Smooth muscle cell (in vitro differentiated cells): ENCODE data around the gene LOXHD1. TPM values are rescaled to one million over a fixed set of nuclear protein-coding genes. Genes with fewer than 3 reads are reported as not detected.

Experiments
- DNase-seq: peaks from one replicate; lab custom pipeline; 2025; ENCODE audit not compliant: unreplicated experiment; lab: John Stamatoyannopoulos, UW
- H2AFZ ChIP-seq: fragments of 200-600 bp; sonication (generic); 2 replicates; pipeline ENCODE4 v1.6.0; 2016; ENCODE audit warnings: antibody characterized with exemption, low read depth, mild to moderate bottlenecking
- H3F3A ChIP-seq: fragments of 200-600 bp; sonication (generic); 2 replicates; pipeline ENCODE4 v1.6.0; 2017; ENCODE audit warnings: antibody characterized with exemption, low read depth
- H3K27ac ChIP-seq: fragments of 200-600 bp; sonication (generic); 2 replicates; pipeline ENCODE4 v1.5.1; 2016; ENCODE audit warnings: low read depth, mild to moderate bottlenecking
- H3K27me3 ChIP-seq: fragments of 200-600 bp; sonication (generic); 2 replicates; pipeline ENCODE4 v1.6.1; 2016; ENCODE audit warnings: low read depth, mild to moderate bottlenecking
- H3K36me3 ChIP-seq: fragments of 200-600 bp; sonication (generic); 2 replicates; pipeline ENCODE4 v1.5.1; 2016; ENCODE audit warnings: low read depth
- H3K4me1 ChIP-seq: fragments of 200-600 bp; sonication (generic); 2 replicates; pipeline ENCODE4 v1.5.1; 2016; ENCODE audit warnings: low read depth
- H3K4me2 ChIP-seq: fragments of 200-600 bp; sonication (generic); 2 replicates; pipeline ENCODE4 v1.6.0; 2016; ENCODE audit warnings: mild to moderate bottlenecking
- H3K4me3 ChIP-seq: fragments of 200-600 bp; sonication (generic); 2 replicates; pipeline ENCODE4 v1.5.1; 2016; ENCODE audit warnings: mild to moderate bottlenecking
- H3K79me2 ChIP-seq: fragments of 200-600 bp; sonication (generic); 2 replicates; pipeline ENCODE4 v1.6.0; 2016; ENCODE audit warnings: low read depth, mild to moderate bottlenecking
- H3K9ac ChIP-seq: fragments of 200-600 bp; sonication (generic); 2 replicates; pipeline ENCODE4 v1.6.0; 2016; ENCODE audit warnings: low read depth
- H3K9me3 ChIP-seq: fragments of 200-600 bp; sonication (generic); replicated peaks from 2 replicates; pipeline ENCODE4 v1.5.1; 2016; ENCODE audit warnings: low read depth
- H4K20me1 ChIP-seq: fragments of 200-600 bp; sonication (generic); 2 replicates; pipeline ENCODE4 v1.6.0; 2016; ENCODE audit warnings: low read depth
- WGBS: methylation state at CpG from one replicate; pipeline ENCODE4 v1.1.7; 2016; ENCODE audit warnings: low lambda C conversion rate; 5-methylcytosine and 5-hydroxymethylcytosine counted together
- polyA plus RNA-seq: library from polyadenylated mRNA; unstranded; fragments of >200 nt; fragmentation: Nextera tagmentation; extraction: Ambion mirVana; gene quantifications from 2 replicates; pipeline ENCODE4 v1.2.1, GENCODE V29; 2016
- total RNA-seq: library from RNA; depleted of rRNA; stranded (reverse); fragments of >200 nt; gene quantifications from 2 replicates; pipeline ENCODE4 v1.2.3, GENCODE V29; 2014
- TF ChIP-seq, protein P1 (sequence below): fragments of 200-600 bp; sonication (generic); IDR thresholded peaks from 2 replicates; pipeline ENCODE4 v1.5.1; 2017; ENCODE audit warnings: borderline replicate concordance, mild to moderate bottlenecking, antibody characterized with exemption; ENCODE audit not compliant: insufficient read depth, poor library complexity, severe bottlenecking

The LOXHD1 gene
- total and polyA plus RNA-seq, 2 experiments from 2014 or later = not detected

DNA sequence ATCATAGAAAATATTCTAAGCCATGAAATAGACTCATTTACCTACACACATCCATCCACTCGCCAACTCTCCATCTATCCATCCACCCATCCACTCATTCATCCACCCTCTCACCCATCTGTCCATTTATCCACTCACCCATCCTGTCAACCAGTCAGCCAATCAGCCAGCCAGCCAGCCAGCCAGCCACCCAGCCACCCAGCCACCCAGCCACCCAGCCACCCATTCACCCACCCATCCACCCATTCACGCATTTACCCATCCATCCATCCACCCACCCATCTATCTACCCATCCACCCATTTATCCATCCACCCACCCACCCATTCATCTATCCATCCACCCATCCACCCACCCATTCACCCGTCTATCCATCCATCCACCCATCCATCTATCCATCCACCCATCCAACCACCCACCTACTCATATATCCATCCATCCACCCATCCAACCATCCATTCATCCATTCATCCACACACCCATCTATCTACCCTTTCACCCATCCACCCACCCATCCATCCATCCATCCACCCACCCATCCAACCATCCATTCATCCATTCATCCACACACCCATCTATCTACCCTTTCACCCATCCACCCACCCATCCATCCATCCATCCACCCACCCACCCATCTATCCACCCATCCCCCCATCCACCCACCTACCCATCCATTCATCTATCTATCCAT lies 185.1 kb downstream of the LOXHD1 start:
- TF ChIP-seq, protein P1, sequence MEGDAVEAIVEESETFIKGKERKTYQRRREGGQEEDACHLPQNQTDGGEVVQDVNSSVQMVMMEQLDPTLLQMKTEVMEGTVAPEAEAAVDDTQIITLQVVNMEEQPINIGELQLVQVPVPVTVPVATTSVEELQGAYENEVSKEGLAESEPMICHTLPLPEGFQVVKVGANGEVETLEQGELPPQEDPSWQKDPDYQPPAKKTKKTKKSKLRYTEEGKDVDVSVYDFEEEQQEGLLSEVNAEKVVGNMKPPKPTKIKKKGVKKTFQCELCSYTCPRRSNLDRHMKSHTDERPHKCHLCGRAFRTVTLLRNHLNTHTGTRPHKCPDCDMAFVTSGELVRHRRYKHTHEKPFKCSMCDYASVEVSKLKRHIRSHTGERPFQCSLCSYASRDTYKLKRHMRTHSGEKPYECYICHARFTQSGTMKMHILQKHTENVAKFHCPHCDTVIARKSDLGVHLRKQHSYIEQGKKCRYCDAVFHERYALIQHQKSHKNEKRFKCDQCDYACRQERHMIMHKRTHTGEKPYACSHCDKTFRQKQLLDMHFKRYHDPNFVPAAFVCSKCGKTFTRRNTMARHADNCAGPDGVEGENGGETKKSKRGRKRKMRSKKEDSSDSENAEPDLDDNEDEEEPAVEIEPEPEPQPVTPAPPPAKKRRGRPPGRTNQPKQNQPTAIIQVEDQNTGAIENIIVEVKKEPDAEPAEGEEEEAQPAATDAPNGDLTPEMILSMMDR = no peak
- Histone ChIP-seq H2AFZ (no peak overlapping the region), H3K79me2 (no peaks in the 10 kb centered on the region), H3F3A (no peaks in the 10 kb centered on the region), H3K4me3 (no peak overlapping the region), H3K4me2 (no peak overlapping the region), H3K4me1 (peaks cover 11% of the 10 kb centered on the region), H3K9me3 (no peaks in the 10 kb centered on the region), H3K27me3 (peaks cover 14% of the 10 kb centered on the region), H3K27ac (no peak overlapping the region), H3K9ac (no peak overlapping the region), H3K36me3 (no peaks in the 10 kb centered on the region), H4K20me1 (no peaks in the 10 kb centered on the region)
- WGBS = 67% methylated on average over 1 of the region's 3 CpGs
- no peak for DNase-seq

DNA sequence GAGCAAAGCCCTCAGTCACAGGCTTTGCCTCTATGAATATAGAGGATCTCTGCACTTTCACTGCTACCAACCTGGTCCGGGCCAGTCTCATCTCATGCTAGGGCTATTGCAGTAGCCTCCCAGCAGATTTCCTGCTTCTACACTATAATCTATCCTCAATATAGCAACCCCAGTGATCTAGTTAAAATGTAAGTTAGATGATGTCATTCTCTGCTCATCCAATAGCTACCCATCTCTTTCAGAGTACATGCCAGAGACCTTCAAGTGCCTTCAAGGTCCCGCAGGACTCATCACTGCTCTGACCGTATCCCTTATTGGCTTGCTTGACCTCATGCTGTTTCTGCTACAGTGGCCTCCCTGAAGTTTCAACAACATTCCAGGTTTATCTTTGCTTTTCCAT lies 186.3 kb downstream of the LOXHD1 start:
- Histone ChIP-seq H3K4me3 (no peak overlapping the region), H2AFZ (no peak overlapping the region), H3K9ac (no peak overlapping the region), H3K79me2 (no peaks in the 10 kb centered on the region), H3K27me3 (peaks cover 4% of the 10 kb centered on the region), H3K27ac (no peak overlapping the region), H3F3A (no peaks in the 10 kb centered on the region), H4K20me1 (no peaks in the 10 kb centered on the region), H3K9me3 (no peaks in the 10 kb centered on the region), H3K4me2 (no peak overlapping the region), H3K36me3 (no peaks in the 10 kb centered on the region), H3K4me1 (peaks cover 20% of the 10 kb centered on the region)
- 92% methylated on average over 3 of the region's 3 CpGs for WGBS
- TF ChIP-seq, protein P1 = no peak
- DNase-seq = no peak

DNA sequence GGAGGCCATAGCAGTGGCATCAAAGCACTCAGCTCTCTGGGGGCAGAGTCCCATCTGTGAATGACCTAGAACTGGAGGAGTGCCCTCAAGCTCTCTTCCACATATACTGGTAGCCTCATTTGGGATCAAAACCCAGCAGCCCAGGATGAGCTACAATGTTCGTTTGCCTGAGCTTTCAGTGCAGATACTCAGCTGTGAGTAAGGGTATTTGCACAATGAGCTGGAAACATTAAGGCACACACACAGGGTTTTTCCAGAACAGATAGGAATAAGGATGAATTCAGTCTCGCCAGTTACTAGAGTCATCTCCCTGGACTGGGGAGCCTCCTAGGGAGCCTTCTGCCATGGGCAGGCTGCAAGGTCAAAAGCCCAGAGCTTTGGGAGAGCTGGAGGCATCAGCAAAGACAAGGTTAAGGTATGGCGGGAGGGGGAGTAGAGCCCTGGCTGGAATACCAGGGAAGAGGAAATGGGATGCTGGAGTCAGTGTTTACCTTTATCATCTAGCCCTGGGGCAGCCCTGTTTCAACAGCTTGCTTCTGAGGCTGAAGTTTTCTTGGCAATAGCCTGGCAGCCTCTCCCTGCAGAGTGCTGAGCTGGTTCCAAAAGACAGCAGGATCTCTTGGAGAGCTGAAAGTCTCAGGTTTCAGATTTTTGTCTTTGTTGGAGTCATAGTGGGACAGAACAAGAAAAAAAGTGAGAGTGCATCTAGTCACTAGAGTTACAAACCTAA lies 187.7 kb downstream of the LOXHD1 start:
- Histone ChIP-seq H3F3A (no peaks in the 10 kb centered on the region), H4K20me1 (no peaks in the 10 kb centered on the region), H3K4me1 (peaks cover 31% of the 10 kb centered on the region), H2AFZ (no peak overlapping the region), H3K27me3 (no peaks in the 10 kb centered on the region), H3K4me3 (no peak overlapping the region), H3K27ac (no peak overlapping the region), H3K79me2 (no peaks in the 10 kb centered on the region), H3K9me3 (no peaks in the 10 kb centered on the region), H3K36me3 (no peaks in the 10 kb centered on the region), H3K9ac (no peak overlapping the region), H3K4me2 (no peak overlapping the region)
- WGBS = 69% methylated on average over 3 of the region's 3 CpGs
- TF ChIP-seq, protein P1 = no peak
- DNase-seq = no peak
